DOHH2 (cell line): ENCODE data around the gene STPG4.

Experiments used
- CTCF ChIP-seq: fragments of 200-600 bp; sonication (generic); IDR thresholded peaks from one replicate; pipeline ENCODE4 v1.5.1; 2014; ENCODE audit warnings: antibody characterized with exemption, mild to moderate bottlenecking, low read depth, low read length; ENCODE audit not compliant: poor library complexity, severe bottlenecking
- EZH2phosphoT487 ChIP-seq: fragments of 200-600 bp; sonication (generic); IDR thresholded peaks from 2 replicates; pipeline ENCODE4 v1.6.1; 2017; ENCODE audit warnings: borderline replicate concordance, mild to moderate bottlenecking, antibody characterized with exemption, low read length, moderate library complexity, mixed read lengths

DNA sequence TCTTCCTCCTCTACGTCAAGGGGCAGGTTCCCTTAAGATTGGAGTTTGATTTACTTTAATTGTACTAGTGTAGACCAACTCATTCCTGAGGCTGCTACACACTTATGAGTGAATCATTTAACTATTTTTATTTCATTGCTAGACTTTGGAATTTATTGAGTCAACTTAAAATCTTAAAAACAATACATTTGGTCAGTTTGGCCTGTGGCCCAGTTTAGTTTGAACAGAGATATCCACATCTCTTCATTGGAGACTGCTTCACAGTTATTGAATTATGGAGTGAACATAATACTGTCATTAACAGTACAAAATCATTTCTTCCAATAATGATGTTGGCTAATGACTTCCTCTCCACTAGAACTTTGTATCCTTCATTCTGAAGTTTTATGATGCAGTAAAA, 34.5 kb upstream of the STPG4 start:
- TF ChIP-seq CTCF (no peak), EZH2phosphoT487 (no peak)
